Endothelial cell of umbilical vein (primary cell): ENCODE measurements around the gene MMP28.

Experiments
- CTCF ChIP-seq, 2 donors: IDR thresholded peaks; 1 replicate in 1 of 2; 2 replicates in 1 of 2; pipeline ENCODE4 v1.5.1; 2011; ENCODE audit warnings: low read length in 2 of 2, mild to moderate bottlenecking in 2 of 2, moderate library complexity in 2 of 2, control low read depth in 1 of 2, inconsistent platforms in 1 of 2, low read depth in 1 of 2; ENCODE audit not compliant: insufficient read depth in 1 of 2; ENCODE audit errors: extremely low read depth in 1 of 2
- MAX ChIP-seq: IDR thresholded peaks from 2 replicates; pipeline ENCODE4 v1.6.1; 2011; ENCODE audit not compliant: insufficient read depth, insufficient read length
- POLR2A ChIP-seq: IDR thresholded peaks from 2 replicates; pipeline ENCODE4 v1.6.1; 2012; ENCODE audit warnings: low read depth, mild to moderate bottlenecking, control low read depth, low read length

- no peak for TF ChIP-seq MAX
- no peak for TF ChIP-seq CTCF (IDR thresholded peaks at IDR 0.05; ENCODE audit: extremely low read depth in 1 of 2, insufficient read depth in 1 of 2, low read depth in 1 of 2, low read length in 2 of 2)
- TF ChIP-seq POLR2A = no peak
Observed at GRCh38 chr17:35726127-35726952, 69.1 kb downstream of the MMP28 start.
